HG03342 (cell line): ENCODE results near the gene MTM1.

ENCODE experiments used
- ATAC-seq: cut with Tn5 transposase; IDR thresholded peaks from one replicate; pipeline ENCODE4 v1.9.1; 2021; ENCODE audit warnings: mild to moderate bottlenecking, moderate library complexity; ENCODE audit not compliant: unreplicated experiment

The MTM1 gene

GRCh38 chrX:150599226-150599625 is 30.8 kb downstream of the MTM1 start:
- ATAC-seq, result no peak

GRCh38 chrX:150602296-150602695 is 33.9 kb downstream of the MTM1 start:
- no peak for ATAC-seq

GRCh38 chrX:150602743-150603142 is 34.3 kb downstream of the MTM1 start:
- ATAC-seq, result no peak

- ATAC-seq, result no peak
These were observed 37.2 kb downstream of the MTM1 start for GRCh38 chrX:150605603-150606002.

DNA sequence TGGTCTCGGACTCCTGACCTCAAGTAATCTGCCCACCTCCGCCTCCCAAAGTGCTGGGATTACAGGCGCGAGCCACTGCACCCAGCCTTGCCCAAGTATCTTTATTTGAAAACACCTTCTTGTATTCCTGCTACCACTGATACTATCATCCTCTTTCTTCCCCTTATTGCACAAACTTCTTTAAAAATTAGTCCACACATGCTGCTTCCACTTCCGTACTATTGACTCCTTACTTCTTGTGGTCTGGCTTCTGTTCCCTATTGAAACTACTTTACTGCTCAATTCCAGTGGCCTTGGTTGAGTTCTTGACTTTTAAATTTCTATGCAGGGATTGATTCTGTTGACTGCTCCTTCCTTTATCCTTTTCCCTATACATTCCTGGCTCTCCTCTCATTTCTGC is 38.8 kb downstream of the MTM1 start:
- no peak for ATAC-seq

- no peak for ATAC-seq
These were observed 41.6 kb downstream of the MTM1 start for GRCh38 chrX:150610043-150610442.

DNA sequence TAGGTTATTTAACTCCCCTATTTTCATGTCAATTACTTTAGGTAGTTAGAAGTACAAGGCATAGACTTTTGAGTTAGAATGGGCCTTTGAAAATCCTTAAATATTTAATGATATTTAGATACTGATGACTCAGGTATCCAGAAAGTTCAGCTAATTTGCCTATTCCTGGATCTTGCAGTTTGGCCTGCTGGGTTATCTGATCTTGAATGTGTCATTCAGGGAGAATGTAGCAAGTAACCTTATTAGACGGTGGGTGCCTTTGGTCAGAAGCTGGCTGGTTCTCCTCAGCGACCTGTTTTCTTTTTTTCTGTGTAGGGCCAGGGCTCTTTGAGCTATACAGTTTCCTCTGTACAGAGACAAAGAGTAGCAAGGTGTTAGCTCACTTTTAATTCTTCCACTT is 42.0 kb downstream of the MTM1 start:
- ATAC-seq, result no peak

- no peak for ATAC-seq
These were observed 46.9 kb downstream of the MTM1 start for GRCh38 chrX:150615356-150615755.

DNA sequence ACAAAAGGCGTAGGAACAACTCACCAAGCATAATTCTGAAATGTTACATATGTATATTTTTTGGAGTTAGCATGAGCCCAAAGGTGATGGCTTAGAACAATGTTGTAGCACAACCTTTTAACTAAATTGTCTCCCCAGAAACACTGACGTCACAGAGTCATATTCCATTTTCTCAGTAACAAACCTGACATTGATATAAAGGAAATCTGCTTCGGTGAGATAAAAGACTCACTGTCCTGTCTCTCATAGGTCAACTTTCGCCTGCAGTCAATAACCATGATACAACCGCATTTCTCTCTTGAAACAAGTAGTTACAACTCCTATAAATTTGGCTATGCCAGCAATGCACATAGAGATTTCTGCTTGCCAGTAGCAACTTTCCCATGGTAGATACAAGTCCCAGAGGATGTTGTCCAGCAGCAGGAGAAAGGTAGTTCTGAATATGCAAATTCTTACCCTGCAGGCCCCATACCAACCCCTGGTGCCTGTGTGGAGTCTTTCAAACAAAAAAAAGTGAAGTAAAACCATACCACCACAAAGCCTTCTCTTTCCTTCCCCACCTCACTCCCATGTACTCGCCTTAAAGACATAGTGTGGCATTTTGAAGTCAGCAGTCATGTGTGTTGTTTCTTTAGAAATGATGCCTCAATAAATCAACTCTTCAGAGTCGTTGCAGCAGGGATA is 47.9 kb downstream of the MTM1 start:
- ATAC-seq, result no peak

GRCh38 chrX:150616863-150617198 is 48.4 kb downstream of the MTM1 start:
- ATAC-seq, result no peak

DNA sequence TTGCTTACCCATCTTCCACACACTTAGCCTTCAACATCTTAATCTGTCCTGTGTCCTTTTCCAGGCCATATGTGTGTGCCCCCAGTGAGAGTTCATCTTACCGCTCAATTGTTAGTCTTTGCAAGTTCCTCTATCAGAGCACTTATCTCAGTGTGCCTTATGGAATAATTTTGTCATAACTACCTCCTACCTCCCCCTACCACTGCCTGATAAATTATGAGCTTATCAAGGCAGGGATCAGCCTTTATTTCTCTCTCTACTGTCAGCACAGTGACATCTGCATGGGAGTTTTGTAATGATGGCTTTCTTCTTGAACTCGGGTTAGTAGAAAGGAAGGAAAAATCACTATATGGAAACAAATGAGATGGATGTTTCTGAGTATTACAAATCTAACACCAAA is 53.2 kb downstream of the MTM1 start:
- ATAC-seq, result no peak

- no peak for ATAC-seq
These were observed 55.2 kb downstream of the MTM1 start for GRCh38 chrX:150623583-150623982.

GRCh38 chrX:150625097-150625496 is 56.7 kb downstream of the MTM1 start:
- ATAC-seq, result no peak

- no peak for ATAC-seq
These were observed 57.5 kb downstream of the MTM1 start for GRCh38 chrX:150625875-150626274.

DNA sequence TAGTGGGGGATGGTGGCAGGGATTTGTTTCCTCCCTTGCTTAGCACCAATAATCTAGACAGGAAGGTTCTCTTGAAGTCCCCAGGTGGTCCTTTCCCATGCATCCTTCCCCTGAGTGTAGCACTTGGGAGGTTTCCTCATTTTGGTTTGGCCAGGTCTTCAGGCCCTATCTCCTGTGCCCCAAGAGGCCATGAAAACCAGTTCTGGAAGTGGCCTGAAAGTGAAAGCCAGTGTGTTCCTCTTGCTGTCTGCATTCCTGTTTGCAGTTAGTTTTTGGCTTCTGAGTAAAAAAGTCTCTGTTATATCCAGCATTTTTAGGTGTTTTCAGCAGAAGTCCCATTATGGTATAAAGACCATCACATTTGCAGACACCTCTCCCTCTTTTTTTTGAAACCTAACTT is 59.5 kb downstream of the MTM1 start:
- no peak for ATAC-seq

DNA sequence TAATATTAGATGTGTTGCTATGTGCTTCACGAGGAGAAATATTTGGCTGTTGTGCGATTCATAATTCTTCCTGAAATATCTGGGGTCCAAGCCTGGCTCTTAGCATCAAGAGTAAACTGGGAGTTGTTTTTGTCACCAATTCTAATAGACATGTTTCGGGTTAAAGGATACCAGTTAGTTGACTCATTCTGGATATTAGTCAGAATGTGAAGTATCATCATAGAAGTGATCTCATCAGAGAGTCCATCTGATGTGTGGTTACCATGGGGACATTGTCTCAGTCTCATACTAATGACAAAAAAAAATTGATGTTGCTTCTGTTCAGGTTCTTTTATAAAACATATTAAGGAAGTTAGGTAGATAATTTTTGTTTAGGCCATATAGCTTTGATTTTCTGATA is 67.5 kb downstream of the MTM1 start:
- ATAC-seq, result peak; percentile 92

DNA sequence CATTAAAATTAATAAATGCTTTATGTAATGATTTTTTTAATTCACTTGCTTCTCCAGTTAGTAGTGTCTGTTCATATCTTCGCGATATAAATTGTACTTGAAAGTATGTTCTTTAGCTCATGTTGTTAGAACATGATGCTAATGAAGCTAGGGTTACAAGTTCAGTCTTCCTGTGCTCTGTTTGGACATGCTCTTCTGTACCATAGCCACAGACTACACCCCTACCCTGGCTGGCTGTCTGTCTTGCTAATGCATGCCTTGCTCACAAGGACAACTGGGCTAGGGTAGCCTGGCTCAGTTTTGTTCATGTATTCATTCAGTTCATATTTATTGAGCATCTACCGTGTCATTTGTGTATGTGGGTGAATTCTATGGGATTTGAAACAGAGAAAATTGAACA is 74.0 kb downstream of the MTM1 start:
- ATAC-seq, result no peak

GRCh38 chrX:150643271-150643670 is 74.8 kb downstream of the MTM1 start:
- no peak for ATAC-seq

GRCh38 chrX:150643958-150644357 is 75.5 kb downstream of the MTM1 start:
- ATAC-seq, result no peak

DNA sequence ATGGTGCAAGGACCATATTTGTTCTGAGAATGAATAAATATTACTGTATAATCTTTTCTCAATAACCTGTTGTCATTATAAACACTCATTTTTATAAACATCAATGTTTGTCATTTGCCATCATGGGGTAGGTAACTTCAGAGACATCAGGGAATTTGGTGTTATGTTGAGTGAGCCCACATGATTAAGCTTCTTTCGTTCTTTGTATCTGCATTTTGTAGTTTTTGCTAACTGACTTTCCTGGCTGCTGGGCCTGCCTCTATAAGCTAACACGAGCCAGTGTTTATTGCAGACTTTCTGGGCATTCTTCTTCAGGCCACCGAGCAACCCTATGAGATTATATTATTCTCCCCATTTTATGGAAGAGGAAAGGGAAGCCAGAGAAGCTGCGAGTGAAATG is 76.0 kb downstream of the MTM1 start:
- no peak for ATAC-seq

GRCh38 chrX:150647331-150647730 is 78.9 kb downstream of the MTM1 start:
- no peak for ATAC-seq

DNA sequence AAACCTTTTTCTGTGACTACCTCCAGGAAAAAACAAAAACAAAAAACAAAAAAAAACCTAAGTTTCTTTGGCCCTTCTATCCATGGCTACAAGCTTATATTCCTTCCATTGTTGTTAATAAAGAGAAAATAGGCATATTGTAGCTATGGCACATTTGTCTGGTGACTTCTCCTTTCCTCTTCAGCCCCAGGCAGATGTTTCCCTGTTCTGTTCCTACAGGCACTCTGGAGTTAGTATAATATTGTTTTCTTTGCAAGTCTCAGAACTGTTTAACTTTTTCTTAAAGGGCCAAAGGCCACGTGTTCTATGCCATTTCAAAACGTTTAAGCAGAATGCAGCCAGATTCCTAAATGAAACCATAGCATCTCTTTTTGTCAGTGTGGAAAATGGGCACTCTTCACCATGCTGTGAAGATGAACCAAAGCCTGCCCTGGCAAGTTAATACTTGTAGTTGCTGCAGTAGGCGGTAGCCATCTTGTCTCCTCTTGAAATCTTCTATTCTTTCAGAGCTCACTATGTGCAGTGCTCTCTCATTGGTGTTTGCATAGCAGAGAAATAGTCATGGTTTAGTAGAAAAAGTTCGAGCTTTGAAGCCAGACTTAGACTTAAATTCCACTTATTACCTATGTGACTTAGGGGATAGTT is 80.0 kb downstream of the MTM1 start:
- ATAC-seq, result no peak
